CD4-positive, alpha-beta T cell (primary cell): Measurements from ENCODE around the gene FCHO2. TPM values are rescaled to one million over a fixed set of nuclear protein-coding genes. Genes with fewer than 3 reads are reported as not detected.

Experiments
- ATAC-seq: fragments of 200-7000 bp; cut with Tn5 transposase; one replicate; pipeline ENCODE4 v1.10.0; 2022; ENCODE audit warnings: mild to moderate bottlenecking; ENCODE audit not compliant: poor library complexity
- CTCF ChIA-PET: fragments of 350-600 bp; sonication (Branson Sonifier 250); formaldehyde crosslinking; loops from one replicate; lab custom pipeline; 2021; ENCODE audit warnings: antibody characterized with exemption, inconsistent platforms; lab: Charles Lee
- POLR2A ChIA-PET: fragments of 350-600 bp; sonication (Branson Sonifier 250); formaldehyde crosslinking; loops from one replicate; lab custom pipeline; 2021; ENCODE audit warnings: antibody characterized with exemption, inconsistent platforms; lab: Charles Lee
- DNase-seq, 14 experiments: peaks; one replicate each; pipeline ENCODE4 v3.0.0-alpha.2; 2013 to 2020; ENCODE audit warnings: mixed read lengths in 2 of 14
- H3K27ac ChIP-seq, 2 donors: one replicate each; pipeline versions ENCODE4 v1.5.1 to v1.7.0; 2013; ENCODE audit warnings: low read length in 2 of 2, low read depth in 1 of 2, mild to moderate bottlenecking in 1 of 2
- H3K27me3 ChIP-seq, 2 experiments: 1 replicate in 1 of 2; 2 replicates in 1 of 2; pipeline versions ENCODE4 v1.6.1 to v1.7.0; 2013; ENCODE audit warnings: low read length in 2 of 2, control low read depth in 1 of 2, mild to moderate bottlenecking in 1 of 2, moderate library complexity in 1 of 2; ENCODE audit not compliant: insufficient read depth in 2 of 2, control insufficient read depth in 1 of 2
- H3K36me3 ChIP-seq: one replicate; pipeline ENCODE4 v1.6.1; 2013; ENCODE audit warnings: low read length, control low read depth; ENCODE audit not compliant: insufficient read depth
- H3K4me1 ChIP-seq: one replicate; pipeline ENCODE4 v1.6.1; 2013; ENCODE audit warnings: low read length, control low read depth; ENCODE audit not compliant: insufficient read depth
- H3K4me3 ChIP-seq: one replicate; pipeline ENCODE4 v1.5.1; 2013; ENCODE audit warnings: mild to moderate bottlenecking, low read length, moderate library complexity
- H3K9me3 ChIP-seq, 2 experiments: 1 replicate in 1 of 2; 2 replicates in 1 of 2; pipeline versions ENCODE4 v1.6.1 to v1.7.0; 2013; ENCODE audit warnings: low read length in 2 of 2, mild to moderate bottlenecking in 2 of 2, control low read depth in 1 of 2, moderate library complexity in 1 of 2; ENCODE audit not compliant: control insufficient read depth in 1 of 2, insufficient read depth in 1 of 2
- H3K27ac Mint-ChIP-seq: one replicate; pipeline ENCODE4 v1.8.0; 2020; ENCODE audit warnings: mixed read lengths
- H3K27me3 Mint-ChIP-seq: one replicate; pipeline ENCODE4 v1.8.0; 2021; ENCODE audit warnings: mixed read lengths
- H3K36me3 Mint-ChIP-seq: one replicate; pipeline ENCODE4 v1.8.0; 2021; ENCODE audit warnings: low read depth, mixed read lengths
- H3K4me1 Mint-ChIP-seq: one replicate; pipeline ENCODE4 v1.8.0; 2021; ENCODE audit warnings: low read depth, mixed read lengths
- H3K4me3 Mint-ChIP-seq: one replicate; pipeline ENCODE4 v1.8.0; 2020; ENCODE audit warnings: mild to moderate bottlenecking, mixed read lengths
- H3K9me3 Mint-ChIP-seq: one replicate; pipeline ENCODE4 v1.8.0; 2020; ENCODE audit warnings: mixed read lengths
- CTCF ChIP-seq: fragments of 200-600 bp; IDR thresholded peaks from one replicate; pipeline ENCODE4 v1.8.0; 2022; ENCODE audit warnings: antibody characterized with exemption, mild to moderate bottlenecking
- intact Hi-C, 2 experiments: fragments of 100-400 bp; cut with DNase I in 1 of 2; cut with micrococcal nuclease in 1 of 2; formaldehyde crosslinking; loops; one replicate each; pipeline versions ENCODE4 v1.15.1 to v1.9.0; 2023 to 2025; cut with DNase I, micrococcal nuclease
- total RNA-seq, 174 experiments: library from RNA in 2 of 174; stranded (reverse) in 2 of 174; gene quantifications; one replicate each; pipeline ENCODE4 v1.2.3 and lab custom pipeline; 2021 to 2026

Gene FCHO2
- total RNA-seq, 2 experiments from 2014 or later, result 2.0 to 2.6 TPM

DNA sequence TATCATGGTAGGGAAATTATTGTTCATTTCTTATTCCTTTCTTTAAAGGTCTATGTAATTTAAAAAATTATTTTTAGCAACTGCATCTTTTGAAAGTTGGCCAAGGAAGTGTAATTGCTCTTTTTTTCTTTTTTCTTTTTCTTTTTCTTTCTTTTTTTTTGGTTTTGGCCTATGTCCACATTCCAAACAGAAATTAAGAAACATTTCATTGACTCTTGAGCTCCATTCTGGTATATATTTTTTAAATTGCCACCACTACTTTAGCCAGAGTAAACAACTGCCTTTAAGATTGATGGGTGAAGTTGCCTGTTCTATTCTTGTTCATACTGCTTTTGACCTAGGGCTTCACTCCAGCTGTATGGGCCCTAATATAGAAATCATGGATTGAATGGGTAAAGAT lies 88.7 kb downstream of the FCHO2 start:
- DNase-seq (no peak), ATAC-seq (no peak)
- peaks cover 2% of the 10 kb centered on the region for H3K9me3 Mint-ChIP-seq
- no peak overlapping the region for H3K27ac ChIP-seq
- no peaks in the 10 kb centered on the region for H3K4me1 ChIP-seq
- no peaks in the 10 kb centered on the region for H3K36me3 Mint-ChIP-seq
- H3K4me1 Mint-ChIP-seq, result no peaks in the 10 kb centered on the region
- no peak overlapping the region for H3K4me3 ChIP-seq
- H3K27me3 Mint-ChIP-seq, result no peaks in the 10 kb centered on the region
- intact Hi-C loops, result no loop called here
- POLR2A ChIA-PET, result no interaction called here
- H3K36me3 ChIP-seq, result no peaks in the 10 kb centered on the region
- H3K27me3 ChIP-seq, result no peaks in the 10 kb centered on the region
- no peak overlapping the region for H3K4me3 Mint-ChIP-seq
- TF ChIP-seq CTCF, result no peak
- H3K9me3 ChIP-seq, result no peaks in the 10 kb centered on the region
- no peak overlapping the region for H3K27ac Mint-ChIP-seq
- CTCF ChIA-PET, result no interaction called here

- Mint-ChIP-seq H3K36me3 (no peaks in the 10 kb centered on the region), H3K4me1 (no peaks in the 10 kb centered on the region), H3K27ac (no peak overlapping the region), H3K9me3 (peaks cover 2% of the 10 kb centered on the region), H3K4me3 (no peak overlapping the region), H3K27me3 (no peaks in the 10 kb centered on the region)
- no peaks in the 10 kb centered on the region for H3K27me3 ChIP-seq
- ChIA-PET POLR2A (no interaction called here), CTCF (no interaction called here)
- DNase-seq (no peak), ATAC-seq (no peak)
- H3K4me3 ChIP-seq, result no peak overlapping the region
- no peaks in the 10 kb centered on the region for H3K4me1 ChIP-seq
- no peak for TF ChIP-seq CTCF
- H3K9me3 ChIP-seq, result no peaks in the 10 kb centered on the region
- no peak overlapping the region for H3K27ac ChIP-seq
- no peaks in the 10 kb centered on the region for H3K36me3 ChIP-seq
- intact Hi-C loops, result no loop called here
Observed at GRCh38 chr5:73045623-73046022, 89.8 kb downstream of the FCHO2 start.

DNA sequence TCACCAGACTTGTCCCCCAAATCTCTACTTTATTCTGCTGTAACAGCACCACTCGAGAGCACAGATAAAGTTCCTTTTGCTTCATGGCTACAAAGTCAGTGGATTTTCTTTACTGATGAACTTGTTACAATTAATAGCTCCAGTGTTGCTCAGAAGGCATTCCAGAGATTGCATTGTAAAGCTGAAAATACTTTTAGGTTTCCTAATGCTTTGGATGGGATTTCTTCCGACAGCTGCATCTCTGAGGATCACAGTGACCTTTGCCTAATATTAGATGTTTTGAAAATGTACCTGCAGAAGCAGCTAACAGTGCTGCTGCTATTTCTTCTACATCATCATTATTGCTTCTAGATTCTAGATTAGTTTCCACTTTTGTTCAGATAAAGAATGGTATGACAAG lies 105.8 kb downstream of the FCHO2 start:
- no peaks in the 10 kb centered on the region for H3K9me3 ChIP-seq
- no peaks in the 10 kb centered on the region for H3K9me3 Mint-ChIP-seq
- H3K27me3 Mint-ChIP-seq, result no peaks in the 10 kb centered on the region
- H3K4me1 ChIP-seq, result no peaks in the 10 kb centered on the region
- no peak for ATAC-seq
- H3K4me3 Mint-ChIP-seq, result no peak overlapping the region
- no peak for TF ChIP-seq CTCF
- H3K27ac Mint-ChIP-seq, result no peak overlapping the region
- ChIA-PET CTCF (no interaction called here), POLR2A (no interaction called here)
- no peaks in the 10 kb centered on the region for H3K4me1 Mint-ChIP-seq
- H3K27ac ChIP-seq, result no peak overlapping the region
- H3K36me3 ChIP-seq, result no peaks in the 10 kb centered on the region
- DNase-seq, result no peak
- no peaks in the 10 kb centered on the region for H3K27me3 ChIP-seq
- no peak overlapping the region for H3K4me3 ChIP-seq
- intact Hi-C loops, result no loop called here
- H3K36me3 Mint-ChIP-seq, result no peaks in the 10 kb centered on the region
